ENCODE results near the gene IMPA2.

IMPA2 gene

DNA sequence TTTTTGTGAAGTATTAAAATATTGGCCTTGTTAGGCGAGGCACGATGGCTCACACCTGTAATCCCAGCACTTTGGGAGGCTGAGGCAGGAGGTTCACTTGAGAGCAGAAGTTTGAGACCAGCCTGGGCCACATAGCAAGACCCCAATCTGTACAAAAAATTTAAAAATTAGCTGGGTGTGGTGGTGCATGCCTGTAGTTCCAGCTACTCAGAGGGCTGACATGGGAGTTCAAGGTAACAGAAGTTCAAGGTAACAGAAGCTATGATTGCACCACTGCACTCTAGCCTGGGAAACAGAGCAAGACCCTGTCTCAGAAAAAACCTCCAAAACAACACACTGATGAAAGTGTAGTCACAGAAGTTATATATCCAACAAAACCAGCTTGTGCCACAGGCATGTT lies 39.8 kb downstream of the IMPA2 start:
- no peaks in the 10 kb centered on the region for H3K27me3 ChIP-seq (ENCODE audit: control insufficient read depth, low read length)
- H3K9me2 ChIP-seq (replicated peaks; ENCODE audit: control insufficient read depth, low read length), result no peaks in the 10 kb centered on the region
- H3K27ac ChIP-seq (ENCODE audit: low read depth, low read length), result no peak overlapping the region
- no peaks in the 10 kb centered on the region for H3K36me3 ChIP-seq (ENCODE audit: control insufficient read depth, low read length)
- no peaks in the 10 kb centered on the region for H3K79me2 ChIP-seq (ENCODE audit: control insufficient read depth, low read length)
- no peak for TF ChIP-seq EZH2phosphoT487 (IDR thresholded peaks at IDR 0.05; ENCODE audit: borderline replicate concordance, low read length)
- TF ChIP-seq, protein P1, sequence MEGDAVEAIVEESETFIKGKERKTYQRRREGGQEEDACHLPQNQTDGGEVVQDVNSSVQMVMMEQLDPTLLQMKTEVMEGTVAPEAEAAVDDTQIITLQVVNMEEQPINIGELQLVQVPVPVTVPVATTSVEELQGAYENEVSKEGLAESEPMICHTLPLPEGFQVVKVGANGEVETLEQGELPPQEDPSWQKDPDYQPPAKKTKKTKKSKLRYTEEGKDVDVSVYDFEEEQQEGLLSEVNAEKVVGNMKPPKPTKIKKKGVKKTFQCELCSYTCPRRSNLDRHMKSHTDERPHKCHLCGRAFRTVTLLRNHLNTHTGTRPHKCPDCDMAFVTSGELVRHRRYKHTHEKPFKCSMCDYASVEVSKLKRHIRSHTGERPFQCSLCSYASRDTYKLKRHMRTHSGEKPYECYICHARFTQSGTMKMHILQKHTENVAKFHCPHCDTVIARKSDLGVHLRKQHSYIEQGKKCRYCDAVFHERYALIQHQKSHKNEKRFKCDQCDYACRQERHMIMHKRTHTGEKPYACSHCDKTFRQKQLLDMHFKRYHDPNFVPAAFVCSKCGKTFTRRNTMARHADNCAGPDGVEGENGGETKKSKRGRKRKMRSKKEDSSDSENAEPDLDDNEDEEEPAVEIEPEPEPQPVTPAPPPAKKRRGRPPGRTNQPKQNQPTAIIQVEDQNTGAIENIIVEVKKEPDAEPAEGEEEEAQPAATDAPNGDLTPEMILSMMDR (IDR thresholded peaks at IDR 0.05; ENCODE audit: low read depth, low read length, poor library complexity, severe bottlenecking), result no peak
- no peaks in the 10 kb centered on the region for H3K9me3 ChIP-seq (ENCODE audit: control insufficient read depth, insufficient read depth, low read length)
- no peak overlapping the region for H3K4me2 ChIP-seq (ENCODE audit: low read length)
- H3F3A ChIP-seq (ENCODE audit: control insufficient read depth, insufficient read depth), result no peaks in the 10 kb centered on the region
- H3K4me3 ChIP-seq (ENCODE audit: low read length), result no peak overlapping the region
- H3K4me1 ChIP-seq (ENCODE audit: control insufficient read depth, low read length), result no peaks in the 10 kb centered on the region
- H4K20me1 ChIP-seq (ENCODE audit: control insufficient read depth, insufficient read depth, low read depth, low read length), result no peaks in the 10 kb centered on the region

DNA sequence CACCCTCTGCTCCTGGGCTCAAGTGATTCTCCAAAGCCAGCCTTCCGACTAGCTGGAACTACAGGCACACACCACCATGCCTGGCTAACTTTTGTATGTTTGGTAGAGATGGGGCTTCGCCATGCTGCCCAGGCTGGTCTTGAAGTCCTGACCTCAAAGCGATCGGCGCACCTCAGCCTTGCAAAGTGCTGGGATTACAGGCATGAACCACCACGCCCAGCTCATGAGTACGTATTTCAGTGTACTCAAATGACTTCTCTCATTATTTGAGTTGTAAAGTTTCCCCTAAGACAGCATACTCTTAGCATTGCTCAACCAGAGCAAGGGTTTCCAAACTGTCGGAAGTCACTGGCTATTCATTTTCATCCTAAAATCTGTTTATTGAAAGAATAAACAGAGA lies 40.3 kb downstream of the IMPA2 start:
- Histone ChIP-seq H3F3A (ENCODE audit: control insufficient read depth, insufficient read depth) (no peaks in the 10 kb centered on the region), H3K4me2 (ENCODE audit: low read length) (no peak overlapping the region), H3K4me1 (ENCODE audit: control insufficient read depth, low read length) (no peaks in the 10 kb centered on the region), H3K27me3 (ENCODE audit: control insufficient read depth, low read length) (no peaks in the 10 kb centered on the region), H3K4me3 (ENCODE audit: low read length) (no peak overlapping the region), H3K36me3 (ENCODE audit: control insufficient read depth, low read length) (no peaks in the 10 kb centered on the region), H3K9me3 (ENCODE audit: control insufficient read depth, insufficient read depth, low read length) (no peaks in the 10 kb centered on the region), H4K20me1 (ENCODE audit: control insufficient read depth, insufficient read depth, low read depth, low read length) (no peaks in the 10 kb centered on the region), H3K9me2 (replicated peaks; ENCODE audit: control insufficient read depth, low read length) (no peaks in the 10 kb centered on the region), H3K27ac (ENCODE audit: low read depth, low read length) (no peak overlapping the region), H3K79me2 (ENCODE audit: control insufficient read depth, low read length) (no peaks in the 10 kb centered on the region)
- TF ChIP-seq EZH2phosphoT487 (IDR thresholded peaks at IDR 0.05; ENCODE audit: borderline replicate concordance, low read length), result no peak
- TF ChIP-seq, protein P1 (IDR thresholded peaks at IDR 0.05; ENCODE audit: low read depth, low read length, poor library complexity, severe bottlenecking), result no peak

DNA sequence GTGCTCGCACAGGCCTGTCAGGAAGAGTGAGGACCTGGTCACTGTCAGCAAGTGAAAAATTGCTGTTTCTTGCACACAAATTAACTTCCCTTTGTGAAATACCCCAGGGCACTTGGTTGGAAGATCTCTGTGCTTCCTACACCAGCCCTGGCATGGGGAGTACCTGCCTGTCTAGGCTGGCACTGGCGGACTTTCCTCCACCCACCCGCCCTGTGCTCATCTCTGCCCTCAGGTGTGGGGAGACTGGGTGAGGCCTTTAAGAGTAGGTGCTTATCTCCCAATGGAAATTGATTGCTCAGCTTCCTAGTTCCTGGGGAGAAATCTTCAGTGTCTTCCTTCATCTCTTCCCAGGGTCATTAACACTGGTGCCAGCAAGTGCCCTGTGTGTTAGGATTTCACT lies 42.1 kb downstream of the IMPA2 start:
- Histone ChIP-seq H4K20me1 (ENCODE audit: control insufficient read depth, insufficient read depth, low read depth, low read length) (no peaks in the 10 kb centered on the region), H3K4me2 (ENCODE audit: low read length) (no peak overlapping the region), H3K36me3 (ENCODE audit: control insufficient read depth, low read length) (no peaks in the 10 kb centered on the region), H3K79me2 (ENCODE audit: control insufficient read depth, low read length) (no peaks in the 10 kb centered on the region), H3K4me1 (ENCODE audit: control insufficient read depth, low read length) (no peaks in the 10 kb centered on the region), H3K27ac (ENCODE audit: low read depth, low read length) (no peak overlapping the region), H3K9me3 (ENCODE audit: control insufficient read depth, insufficient read depth, low read length) (no peaks in the 10 kb centered on the region), H3K9me2 (replicated peaks; ENCODE audit: control insufficient read depth, low read length) (no peaks in the 10 kb centered on the region), H3K27me3 (ENCODE audit: control insufficient read depth, low read length) (no peaks in the 10 kb centered on the region), H3F3A (ENCODE audit: control insufficient read depth, insufficient read depth) (no peaks in the 10 kb centered on the region), H3K4me3 (ENCODE audit: low read length) (no peak overlapping the region)
- TF ChIP-seq, protein P1 (IDR thresholded peaks at IDR 0.05; ENCODE audit: low read depth, low read length, poor library complexity, severe bottlenecking), result no peak
- no peak for TF ChIP-seq EZH2phosphoT487 (IDR thresholded peaks at IDR 0.05; ENCODE audit: borderline replicate concordance, low read length)

DNA sequence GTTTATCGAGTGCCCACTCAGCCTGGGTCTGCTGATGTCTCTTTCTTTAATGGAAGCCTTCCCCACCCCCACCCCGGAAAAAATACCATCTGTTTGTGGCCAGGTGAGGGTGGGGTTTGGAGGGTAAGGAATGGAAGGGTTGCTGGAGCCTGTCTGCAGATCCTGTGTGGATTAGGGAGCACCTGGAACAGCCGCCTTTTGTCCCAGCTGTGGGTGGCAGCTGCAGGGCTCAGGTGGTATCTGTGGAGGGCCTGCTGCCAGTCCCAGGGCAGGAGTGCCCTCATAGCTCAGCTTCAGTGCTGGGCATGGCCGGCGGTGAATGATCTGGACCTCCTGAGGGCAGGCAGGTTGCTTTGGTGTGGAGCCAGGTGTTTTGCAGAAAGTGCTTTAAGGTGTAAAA lies 45.3 kb downstream of the IMPA2 start:
- no peaks in the 10 kb centered on the region; the same call in 1 of the 2 replicates for H3K36me3 ChIP-seq (ENCODE audit: control insufficient read depth, low read length)
- no peaks in the 10 kb centered on the region for H4K20me1 ChIP-seq (ENCODE audit: control insufficient read depth, insufficient read depth, low read depth, low read length)
- no peak overlapping the region for H3K4me2 ChIP-seq (ENCODE audit: low read length)
- H3K79me2 ChIP-seq (ENCODE audit: control insufficient read depth, low read length), result no peaks in the 10 kb centered on the region
- no peaks in the 10 kb centered on the region for H3F3A ChIP-seq (ENCODE audit: control insufficient read depth, insufficient read depth)
- H3K9me3 ChIP-seq (ENCODE audit: control insufficient read depth, insufficient read depth, low read length), result no peaks in the 10 kb centered on the region
- H3K27ac ChIP-seq (ENCODE audit: low read depth, low read length), result no peak overlapping the region
- H3K4me3 ChIP-seq (ENCODE audit: low read length), result no peak overlapping the region
- no peak for TF ChIP-seq EZH2phosphoT487 (IDR thresholded peaks at IDR 0.05; ENCODE audit: borderline replicate concordance, low read length)
- TF ChIP-seq, protein P1 (IDR thresholded peaks at IDR 0.05; ENCODE audit: low read depth, low read length, poor library complexity, severe bottlenecking), result no peak
- no peaks in the 10 kb centered on the region for H3K9me2 ChIP-seq (replicated peaks; ENCODE audit: control insufficient read depth, low read length)
- no peaks in the 10 kb centered on the region for H3K27me3 ChIP-seq (ENCODE audit: control insufficient read depth, low read length)
- H3K4me1 ChIP-seq (ENCODE audit: control insufficient read depth, low read length), result no peaks in the 10 kb centered on the region

Measured in DOHH2 (cell line).